ENCODE results near the gene HOXA4. TPM values are rescaled to one million over a fixed set of nuclear protein-coding genes. Genes with fewer than 3 reads are reported as not detected.

Gene HOXA4
- total RNA-seq, 1 experiment from 2014 or later: 2.0 TPM

DNA sequence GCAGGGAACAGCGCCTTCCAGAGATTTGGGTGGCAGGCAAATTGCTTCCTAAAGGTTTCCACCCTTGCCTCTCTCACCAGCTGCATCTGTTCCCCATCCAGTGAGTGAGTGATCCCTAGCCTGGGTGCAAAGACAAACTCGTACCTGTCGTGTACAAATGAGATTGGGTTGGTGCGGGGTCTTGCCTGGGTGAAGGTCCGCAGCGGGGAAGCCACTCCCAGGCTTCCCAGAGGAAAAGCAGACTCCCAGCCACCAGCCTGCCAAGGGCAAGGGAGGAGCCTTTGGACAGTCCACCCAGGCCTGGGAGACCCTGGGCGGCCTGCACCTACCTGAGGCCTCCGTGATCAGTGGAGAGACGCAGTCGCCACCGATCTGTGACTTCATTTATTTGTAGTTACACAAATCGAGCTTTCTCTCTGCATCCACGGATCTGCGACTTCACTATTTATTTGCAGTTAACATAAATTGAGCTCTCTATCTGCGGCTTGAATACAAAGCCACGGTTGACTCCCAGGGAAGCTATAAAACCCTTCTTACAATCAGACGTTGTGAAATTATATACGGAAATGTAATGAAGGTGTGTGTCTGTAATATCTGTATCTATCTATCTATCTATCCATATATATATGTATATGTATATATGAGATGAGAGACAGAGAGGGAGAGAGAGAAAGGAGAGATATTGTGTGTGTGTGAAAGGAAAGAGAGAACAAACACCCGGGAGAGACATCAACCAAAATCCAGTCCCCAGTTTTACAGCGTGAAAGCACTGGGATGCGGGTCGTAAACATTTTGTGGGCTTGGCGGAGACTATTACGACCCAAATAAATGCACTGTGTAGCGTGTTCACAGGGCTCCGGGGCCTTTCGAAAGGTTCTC, 28.9 kb upstream of the HOXA4 start:
- intact Hi-C loops (cut with micrococcal nuclease): loop anchor here (2.0 to 10.0 kb wide), 5 partner anchors 877 to 1592 kb away; partner anchors contain the start of genes CBX3 and HNRNPA2B1
- Histone ChIP-seq H3K4me3 (replicated peaks in 1 of 2; ENCODE audit: low read depth in 1 of 2, low read length in 2 of 2) (no peak overlapping the region), H3K27me3 (ENCODE audit: insufficient read depth, low read length) (no peaks in the 10 kb centered on the region), H3K9me3 (ENCODE audit: control insufficient read depth in 1 of 2, insufficient read depth in 1 of 2, low read depth in 1 of 2, low read length in 2 of 2) (no peaks in the 10 kb centered on the region), H2AFZ (ENCODE audit: low read depth, low read length, poor library complexity, severe bottlenecking) (no peak overlapping the region), H3K9ac (ENCODE audit: low read length) (no peak overlapping the region), H3K4me1 (ENCODE audit: control insufficient read depth in 1 of 2, insufficient read depth in 2 of 2, low read length in 2 of 2) (peaks cover 18 to 59% of the 10 kb centered on the region in 2 experiments), H3K4me2 (ENCODE audit: low read length) (peak overlapping the region; percentile 97; the same call in 1 of the 2 replicates), H3K27ac (ENCODE audit: low read depth, low read length) (no peak overlapping the region), H4K20me1 (ENCODE audit: insufficient read depth) (no peaks in the 10 kb centered on the region), H3K36me3 (ENCODE audit: control insufficient read depth in 1 of 2, insufficient read depth in 2 of 2, low read length in 2 of 2) (peaks cover 0 to 4% of the 10 kb centered on the region in 2 experiments; a peak in 1 of 4 replicates), H3K9me2 (ENCODE audit: insufficient read depth) (no peaks in the 10 kb centered on the region), H3K79me2 (ENCODE audit: insufficient read depth, low read length) (peaks cover 42% of the 10 kb centered on the region)
- TF ChIP-seq ZNF274 (IDR thresholded peaks at IDR 0.05; ENCODE audit: low read depth, low read length) (no peak), EGR1 (IDR thresholded peaks at IDR 0.05; ENCODE audit: low read depth) (no peak), SRF (IDR thresholded peaks at IDR 0.05; ENCODE audit: low read depth) (no peak), SIN3A (IDR thresholded peaks at IDR 0.05; ENCODE audit: low read depth) (no peak)
- TF ChIP-seq, protein P1, sequence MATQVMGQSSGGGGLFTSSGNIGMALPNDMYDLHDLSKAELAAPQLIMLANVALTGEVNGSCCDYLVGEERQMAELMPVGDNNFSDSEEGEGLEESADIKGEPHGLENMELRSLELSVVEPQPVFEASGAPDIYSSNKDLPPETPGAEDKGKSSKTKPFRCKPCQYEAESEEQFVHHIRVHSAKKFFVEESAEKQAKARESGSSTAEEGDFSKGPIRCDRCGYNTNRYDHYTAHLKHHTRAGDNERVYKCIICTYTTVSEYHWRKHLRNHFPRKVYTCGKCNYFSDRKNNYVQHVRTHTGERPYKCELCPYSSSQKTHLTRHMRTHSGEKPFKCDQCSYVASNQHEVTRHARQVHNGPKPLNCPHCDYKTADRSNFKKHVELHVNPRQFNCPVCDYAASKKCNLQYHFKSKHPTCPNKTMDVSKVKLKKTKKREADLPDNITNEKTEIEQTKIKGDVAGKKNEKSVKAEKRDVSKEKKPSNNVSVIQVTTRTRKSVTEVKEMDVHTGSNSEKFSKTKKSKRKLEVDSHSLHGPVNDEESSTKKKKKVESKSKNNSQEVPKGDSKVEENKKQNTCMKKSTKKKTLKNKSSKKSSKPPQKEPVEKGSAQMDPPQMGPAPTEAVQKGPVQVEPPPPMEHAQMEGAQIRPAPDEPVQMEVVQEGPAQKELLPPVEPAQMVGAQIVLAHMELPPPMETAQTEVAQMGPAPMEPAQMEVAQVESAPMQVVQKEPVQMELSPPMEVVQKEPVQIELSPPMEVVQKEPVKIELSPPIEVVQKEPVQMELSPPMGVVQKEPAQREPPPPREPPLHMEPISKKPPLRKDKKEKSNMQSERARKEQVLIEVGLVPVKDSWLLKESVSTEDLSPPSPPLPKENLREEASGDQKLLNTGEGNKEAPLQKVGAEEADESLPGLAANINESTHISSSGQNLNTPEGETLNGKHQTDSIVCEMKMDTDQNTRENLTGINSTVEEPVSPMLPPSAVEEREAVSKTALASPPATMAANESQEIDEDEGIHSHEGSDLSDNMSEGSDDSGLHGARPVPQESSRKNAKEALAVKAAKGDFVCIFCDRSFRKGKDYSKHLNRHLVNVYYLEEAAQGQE (IDR thresholded peaks at IDR 0.05; ENCODE audit: low read depth): no peak
- TF ChIP-seq, protein P2, sequence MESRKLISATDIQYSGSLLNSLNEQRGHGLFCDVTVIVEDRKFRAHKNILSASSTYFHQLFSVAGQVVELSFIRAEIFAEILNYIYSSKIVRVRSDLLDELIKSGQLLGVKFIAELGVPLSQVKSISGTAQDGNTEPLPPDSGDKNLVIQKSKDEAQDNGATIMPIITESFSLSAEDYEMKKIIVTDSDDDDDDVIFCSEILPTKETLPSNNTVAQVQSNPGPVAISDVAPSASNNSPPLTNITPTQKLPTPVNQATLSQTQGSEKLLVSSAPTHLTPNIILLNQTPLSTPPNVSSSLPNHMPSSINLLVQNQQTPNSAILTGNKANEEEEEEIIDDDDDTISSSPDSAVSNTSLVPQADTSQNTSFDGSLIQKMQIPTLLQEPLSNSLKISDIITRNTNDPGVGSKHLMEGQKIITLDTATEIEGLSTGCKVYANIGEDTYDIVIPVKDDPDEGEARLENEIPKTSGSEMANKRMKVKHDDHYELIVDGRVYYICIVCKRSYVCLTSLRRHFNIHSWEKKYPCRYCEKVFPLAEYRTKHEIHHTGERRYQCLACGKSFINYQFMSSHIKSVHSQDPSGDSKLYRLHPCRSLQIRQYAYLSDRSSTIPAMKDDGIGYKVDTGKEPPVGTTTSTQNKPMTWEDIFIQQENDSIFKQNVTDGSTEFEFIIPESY (IDR thresholded peaks at IDR 0.05; ENCODE audit: extremely low read depth, insufficient replicate concordance, low read length): no peak
- TF ChIP-seq, protein P3, sequence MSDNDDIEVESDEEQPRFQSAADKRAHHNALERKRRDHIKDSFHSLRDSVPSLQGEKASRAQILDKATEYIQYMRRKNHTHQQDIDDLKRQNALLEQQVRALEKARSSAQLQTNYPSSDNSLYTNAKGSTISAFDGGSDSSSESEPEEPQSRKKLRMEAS (IDR thresholded peaks at IDR 0.05): no peak
- CTCF ChIA-PET: interaction anchor here (1.0 to 1.6 kb wide), 5 partner anchors 20 to 790 kb away, joined by 3 to 8 read pairs (median 4); no protein-coding TSS in a partner anchor
- RAD21 ChIA-PET (ENCODE audit: low non-redundant PET in 1 of 2, low total read pairs in 2 of 2, uncharacterized antibody in 2 of 2, unreplicated experiment in 2 of 2): interaction anchor here in 1 of 2 experiments (1.1 kb wide), 1 partner anchor 478 kb away, joined by 3 read pairs; no protein-coding TSS in a partner anchor
- POLR2A ChIA-PET: no interaction called here
- DNase-seq (ENCODE audit: low read depth, low spot score) (no peak), ATAC-seq (no peak)
- no TSS peak for BruUV-seq (replicated peaks)
